OCI-LY7 (cell line): Measurements from ENCODE around the gene TBC1D30. TPM values are rescaled to one million over a fixed set of nuclear protein-coding genes. Genes with fewer than 3 reads are reported as not detected.

Experiments
- BruUV-seq: library from RNA; stranded (reverse); fragments of 400-500 nt; replicated peaks from 2 replicates; lab custom pipeline; 2021; lab: Mats Ljungman, UMichigan
- CTCF ChIA-PET: fragments of 300-600 bp; sonication (Branson Sonifier 250); formaldehyde crosslinking; loops from one replicate; lab custom pipeline; 2022; ENCODE audit warnings: antibody characterized with exemption; ENCODE audit not compliant: unreplicated experiment; lab: Charles Lee
- POLR2A ChIA-PET: fragments of 300-600 bp; sonication (Branson Sonifier 250); formaldehyde crosslinking; loops from one replicate; lab custom pipeline; 2022; ENCODE audit warnings: antibody characterized with exemption; lab: Charles Lee
- DNase-seq: peaks from one replicate; pipeline ENCODE4 v3.0.0-alpha.2; 2015; ENCODE audit warnings: low spot score
- H2AFZ ChIP-seq: fragments of 200-600 bp; sonication (generic), shearing (Covaris generic); 2 replicates; pipeline ENCODE4 v1.6.1; 2014; ENCODE audit warnings: mild to moderate bottlenecking, antibody characterized with exemption, low read length, moderate library complexity
- H3K27ac ChIP-seq: fragments of 200-600 bp; sonication (generic); 2 replicates; pipeline ENCODE4 v1.5.1; 2014; ENCODE audit warnings: mixed run types, low read depth, mild to moderate bottlenecking, moderate library complexity, low read length, inconsistent platforms; ENCODE audit not compliant: poor library complexity, severe bottlenecking
- H3K36me3 ChIP-seq: fragments of 200-600 bp; sonication (generic); 2 replicates; pipeline ENCODE4 v1.6.1; 2014; ENCODE audit warnings: mild to moderate bottlenecking, antibody characterized with exemption, low read length, moderate library complexity, mixed read lengths; ENCODE audit not compliant: insufficient read depth
- H3K4me1 ChIP-seq: fragments of 200-600 bp; sonication (generic); 2 replicates; pipeline ENCODE4 v1.5.1; 2014; ENCODE audit warnings: mild to moderate bottlenecking, low read length; ENCODE audit not compliant: insufficient read depth, poor library complexity, severe bottlenecking
- H3K4me2 ChIP-seq: fragments of 200-600 bp; sonication (generic); 2 replicates; pipeline ENCODE4 v1.6.1; 2014; ENCODE audit warnings: mild to moderate bottlenecking, low read length
- H3K4me3 ChIP-seq: fragments of 200-600 bp; sonication (generic); 2 replicates; pipeline ENCODE4 v1.5.1; 2014; ENCODE audit warnings: mild to moderate bottlenecking, low read depth, low read length; ENCODE audit not compliant: poor library complexity, severe bottlenecking
- H3K79me2 ChIP-seq: fragments of 200-600 bp; sonication (generic); 2 replicates; pipeline ENCODE4 v1.6.1; 2016; ENCODE audit warnings: low read depth, mild to moderate bottlenecking, low read length, moderate library complexity, mixed read lengths; ENCODE audit not compliant: insufficient read depth
- H3K9me2 ChIP-seq: fragments of 200-600 bp; sonication (generic); 2 replicates; pipeline ENCODE4 v1.6.1; 2016; ENCODE audit warnings: mild to moderate bottlenecking, low read length, mixed read lengths; ENCODE audit not compliant: insufficient read depth
- H3K9me3 ChIP-seq: fragments of 200-600 bp; sonication (generic); 2 replicates; pipeline ENCODE4 v1.6.1; 2014; ENCODE audit warnings: mild to moderate bottlenecking, mixed run types, low read length, mixed read lengths
- H4K20me1 ChIP-seq: fragments of 200-600 bp; sonication (generic); 2 replicates; pipeline ENCODE4 v1.6.1; 2014; ENCODE audit warnings: mild to moderate bottlenecking, antibody characterized with exemption, low read length, moderate library complexity, mixed read lengths; ENCODE audit not compliant: insufficient read depth
- EZH2phosphoT487 ChIP-seq: fragments of 200-600 bp; sonication (generic); IDR thresholded peaks from 2 replicates; pipeline ENCODE4 v1.6.1; 2018; ENCODE audit warnings: low read depth, borderline replicate concordance, mild to moderate bottlenecking, mixed run types, antibody characterized with exemption, low read length, moderate library complexity, mixed read lengths
- intact Hi-C: fragments of 100-400 bp; cut with micrococcal nuclease; formaldehyde crosslinking; loops from one replicate; pipeline ENCODE4 v1.10.0; 2022; ENCODE audit not compliant: unreplicated experiment
- total RNA-seq, 2 experiments: library from RNA; depleted of rRNA in 1 of 2; stranded (reverse); fragments of >200 nt in 1 of 2; shearing (Covaris generic) in 1 of 2; gene quantifications; 2 replicates each; pipeline ENCODE4 v1.2.3, GENCODE V29; 2014 to 2022
- TF ChIP-seq, protein P1 (sequence below): fragments of 200-600 bp; sonication (generic); conservative IDR thresholded peaks from 2 replicates; pipeline ENCODE4 v1.5.1; 2014; ENCODE audit warnings: mild to moderate bottlenecking, antibody characterized with exemption, low read length, moderate library complexity, mixed read lengths

The TBC1D30 gene
- total RNA-seq, 2 experiments from 2014 or later, result 0.13 to 4.6 TPM

DNA sequence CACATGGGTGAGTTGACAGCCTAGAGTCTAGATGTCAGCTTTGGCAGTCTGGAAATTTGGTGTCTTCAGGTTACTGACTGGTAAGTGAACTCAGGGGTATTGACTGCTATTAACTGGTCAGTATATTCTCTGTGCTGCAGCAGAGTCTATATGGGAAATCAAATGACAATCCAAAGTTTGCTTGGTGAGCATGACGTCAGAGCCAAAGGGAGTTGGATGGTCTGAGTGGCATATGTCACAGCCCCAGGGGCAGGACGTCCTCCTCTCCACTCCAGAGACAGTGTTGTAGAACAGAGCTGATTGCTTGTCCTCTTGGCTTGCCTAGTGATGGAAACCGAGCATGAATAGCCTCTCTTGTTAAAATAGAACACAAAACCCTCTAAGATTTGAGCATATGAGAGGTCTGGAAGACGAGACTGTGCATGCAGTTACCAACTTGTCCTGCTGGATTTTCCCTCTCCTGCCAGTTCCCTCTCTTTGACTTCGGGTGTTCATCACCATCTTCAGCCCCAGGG lies 3.3 kb upstream of the TBC1D30 start:
- TF ChIP-seq, protein P1, sequence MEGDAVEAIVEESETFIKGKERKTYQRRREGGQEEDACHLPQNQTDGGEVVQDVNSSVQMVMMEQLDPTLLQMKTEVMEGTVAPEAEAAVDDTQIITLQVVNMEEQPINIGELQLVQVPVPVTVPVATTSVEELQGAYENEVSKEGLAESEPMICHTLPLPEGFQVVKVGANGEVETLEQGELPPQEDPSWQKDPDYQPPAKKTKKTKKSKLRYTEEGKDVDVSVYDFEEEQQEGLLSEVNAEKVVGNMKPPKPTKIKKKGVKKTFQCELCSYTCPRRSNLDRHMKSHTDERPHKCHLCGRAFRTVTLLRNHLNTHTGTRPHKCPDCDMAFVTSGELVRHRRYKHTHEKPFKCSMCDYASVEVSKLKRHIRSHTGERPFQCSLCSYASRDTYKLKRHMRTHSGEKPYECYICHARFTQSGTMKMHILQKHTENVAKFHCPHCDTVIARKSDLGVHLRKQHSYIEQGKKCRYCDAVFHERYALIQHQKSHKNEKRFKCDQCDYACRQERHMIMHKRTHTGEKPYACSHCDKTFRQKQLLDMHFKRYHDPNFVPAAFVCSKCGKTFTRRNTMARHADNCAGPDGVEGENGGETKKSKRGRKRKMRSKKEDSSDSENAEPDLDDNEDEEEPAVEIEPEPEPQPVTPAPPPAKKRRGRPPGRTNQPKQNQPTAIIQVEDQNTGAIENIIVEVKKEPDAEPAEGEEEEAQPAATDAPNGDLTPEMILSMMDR, result no peak
- no peak for TF ChIP-seq EZH2phosphoT487
- no peak for DNase-seq

DNA sequence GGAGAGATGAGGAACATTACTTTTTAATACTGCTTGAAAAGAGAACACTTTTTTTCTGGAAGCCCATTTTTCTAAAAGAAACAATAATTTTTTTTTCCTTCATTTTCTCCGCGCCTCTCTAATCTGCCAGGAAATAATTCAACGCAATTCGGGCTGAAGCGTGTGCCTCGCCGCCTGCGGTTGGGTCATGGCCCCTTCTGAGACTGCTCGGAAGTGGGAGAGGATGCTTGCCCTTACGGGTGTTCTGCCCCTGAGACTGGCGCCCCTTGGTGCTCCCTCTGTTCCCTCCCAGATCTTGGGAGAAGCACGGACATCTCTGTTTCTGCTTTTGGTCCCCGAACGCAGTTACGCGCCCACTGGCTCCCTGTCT lies 332 bp upstream of the TBC1D30 start:
- H3K27ac ChIP-seq, result no peak overlapping the region
- H3K79me2 ChIP-seq, result no peaks in the 10 kb centered on the region
- POLR2A ChIA-PET, result interaction anchor here (0.6 to 1.1 kb wide), 2 partner anchors 29 to 216 kb away, joined by 3 read pairs; no protein-coding TSS in a partner anchor
- peak overlapping the region; percentile 48 for H3K4me3 ChIP-seq
- H2AFZ ChIP-seq, result no peak overlapping the region; the same call in 1 of the 2 replicates
- H3K9me3 ChIP-seq, result no peaks in the 10 kb centered on the region
- H3K36me3 ChIP-seq, result no peaks in the 10 kb centered on the region
- H3K4me1 ChIP-seq, result no peaks in the 10 kb centered on the region
- no TSS peak for BruUV-seq
- no peak for DNase-seq
- intact Hi-C loops, result no loop called here
- H4K20me1 ChIP-seq, result no peaks in the 10 kb centered on the region
- CTCF ChIA-PET, result no interaction called here
- H3K4me2 ChIP-seq, result peak overlapping the region; percentile 44
- no peaks in the 10 kb centered on the region for H3K9me2 ChIP-seq
- TF ChIP-seq, protein P1, result no peak
- TF ChIP-seq EZH2phosphoT487, result peak; percentile 28; the same call in 1 of the 2 replicates

More for the DNA sequence above, 3.3 kb upstream of the TBC1D30 start:
- ChIA-PET POLR2A (interaction anchor here (0.6 to 0.8 kb wide), 3 partner anchors 10 to 1118 kb away, joined by 3 read pairs; no protein-coding TSS in a partner anchor), CTCF (no interaction called here)
- Histone ChIP-seq H3K4me2 (no peak overlapping the region), H3K36me3 (no peaks in the 10 kb centered on the region), H3K4me1 (no peaks in the 10 kb centered on the region), H4K20me1 (no peaks in the 10 kb centered on the region), H3K4me3 (no peak overlapping the region), H3K9me3 (no peaks in the 10 kb centered on the region), H2AFZ (no peak overlapping the region), H3K27ac (no peak overlapping the region), H3K9me2 (no peaks in the 10 kb centered on the region), H3K79me2 (no peaks in the 10 kb centered on the region)
- BruUV-seq, result no TSS peak
- intact Hi-C loops, result no loop called here
